Endothelial cell of umbilical vein (primary cell): ENCODE measurements around the gene OLFM2. TPM values are rescaled to one million over a fixed set of nuclear protein-coding genes. Genes with fewer than 3 reads are reported as not detected.

Source experiments
- BruUV-seq: library from RNA; stranded (reverse); fragments of 400-500 nt; replicated peaks from 2 replicates; lab custom pipeline; 2021; lab: Mats Ljungman, UMichigan
- CTCF ChIA-PET: fragments of 300-600, 350-600 bp; sonication (Branson Sonifier 250); formaldehyde crosslinking; loops from one replicate; lab custom pipeline; 2021; ENCODE audit warnings: antibody characterized with exemption, inconsistent platforms; lab: Charles Lee
- POLR2A ChIA-PET: fragments of 300-600, 350-600 bp; sonication (Branson Sonifier 250); formaldehyde crosslinking; loops from one replicate; lab custom pipeline; 2021; ENCODE audit warnings: antibody characterized with exemption, inconsistent platforms; lab: Charles Lee
- DNase-seq: peaks from one replicate; pipeline ENCODE4 v3.0.0-alpha.2; 2011; ENCODE audit warnings: low read depth, low spot score
- FAIRE-seq: peaks from 2 replicates; lab custom pipeline; 2011; peaks lifted over from hg19 to GRCh38; lab: Jason Lieb, UNC
- H2AFZ ChIP-seq: 2 replicates; pipeline ENCODE4 v1.6.0; 2012; ENCODE audit warnings: low read depth, low read length, control low read depth, inconsistent platforms
- H3K27ac ChIP-seq: 2 replicates; pipeline ENCODE4 v1.5.1; 2011; ENCODE audit warnings: low read depth, mild to moderate bottlenecking, control low read depth, low read length, moderate library complexity; ENCODE audit not compliant: insufficient read depth
- H3K27me3 ChIP-seq, 2 experiments: 2 replicates each; pipeline versions ENCODE4 v1.6.0 to v1.6.1; 2011; ENCODE audit warnings: low read length in 2 of 2, mixed read lengths in 1 of 2; ENCODE audit not compliant: control insufficient read depth in 2 of 2, insufficient read depth in 2 of 2
- H3K36me3 ChIP-seq, 2 experiments: 2 replicates in 1 of 2; 3 replicates in 1 of 2; pipeline ENCODE4 v1.5.1; 2011; ENCODE audit warnings: low read length in 2 of 2, mild to moderate bottlenecking in 1 of 2, moderate library complexity in 1 of 2; ENCODE audit not compliant: control insufficient read depth in 2 of 2, insufficient read depth in 2 of 2; ENCODE audit errors: extremely low read depth in 1 of 2
- H3K4me1 ChIP-seq: 3 replicates; pipeline ENCODE4 v1.5.1; 2011; ENCODE audit warnings: mild to moderate bottlenecking, low read length; ENCODE audit not compliant: control insufficient read depth, insufficient read depth; ENCODE audit errors: extremely low read depth
- H3K4me2 ChIP-seq: 2 replicates; pipeline ENCODE4 v1.6.1; 2011; ENCODE audit warnings: low read length, control low read depth, mixed read lengths; ENCODE audit not compliant: insufficient read depth
- H3K4me3 ChIP-seq, 3 experiments: fragments of 200-600 bp in 1 of 3; sonication (generic), shearing (Covaris generic) in 1 of 3; replicated peaks in 1 of 3; 2 replicates each; pipeline ENCODE4 v1.5.1; 2011 to 2016; ENCODE audit warnings: control low read depth in 3 of 3, low read length in 3 of 3, mild to moderate bottlenecking in 2 of 3, inconsistent platforms in 1 of 3, low read depth in 1 of 3, moderate library complexity in 1 of 3; ENCODE audit not compliant: insufficient read depth in 1 of 3
- H3K79me2 ChIP-seq: 2 replicates; pipeline ENCODE4 v1.6.0; 2012; ENCODE audit warnings: low read length, inconsistent platforms; ENCODE audit not compliant: control insufficient read depth, insufficient read depth
- H3K9ac ChIP-seq: replicated peaks from 2 replicates; pipeline ENCODE3; 2011; ENCODE audit warnings: low read length, control low read depth; ENCODE audit not compliant: insufficient read depth; ENCODE audit errors: extremely low read depth
- H3K9me1 ChIP-seq: replicated peaks from 3 replicates; pipeline ENCODE4 v1.6.0; 2011; ENCODE audit warnings: mild to moderate bottlenecking, low read length; ENCODE audit not compliant: control insufficient read depth, insufficient read depth; ENCODE audit errors: extremely low read depth
- H3K9me3 ChIP-seq: replicated peaks from 2 replicates; pipeline ENCODE4 v1.5.1; 2012; ENCODE audit warnings: low read length, inconsistent platforms; ENCODE audit not compliant: control insufficient read depth, insufficient read depth
- H4K20me1 ChIP-seq: replicated peaks from 2 replicates; pipeline ENCODE3; 2011; ENCODE audit warnings: mild to moderate bottlenecking, low read length; ENCODE audit not compliant: control insufficient read depth, insufficient read depth; ENCODE audit errors: extremely low read depth
- FOS ChIP-seq: IDR thresholded peaks from 2 replicates; pipeline ENCODE4 v1.6.1; 2011; ENCODE audit warnings: mild to moderate bottlenecking, low read length, moderate library complexity, borderline replicate concordance; ENCODE audit not compliant: insufficient read depth
- GATA2 ChIP-seq: IDR thresholded peaks from 2 replicates; pipeline ENCODE4 v1.7.0; 2011; ENCODE audit warnings: low read depth, mild to moderate bottlenecking, moderate library complexity, mixed read lengths, low read length; ENCODE audit not compliant: insufficient read length, insufficient read depth
- MAX ChIP-seq: IDR thresholded peaks from 2 replicates; pipeline ENCODE4 v1.6.1; 2011; ENCODE audit not compliant: insufficient read depth, insufficient read length
- MYC ChIP-seq: IDR thresholded peaks from one replicate; pipeline ENCODE4 v1.6.1; 2011; ENCODE audit warnings: mild to moderate bottlenecking, low read depth, low read length
- POLR2A ChIP-seq: IDR thresholded peaks from 2 replicates; pipeline ENCODE4 v1.6.1; 2012; ENCODE audit warnings: low read depth, mild to moderate bottlenecking, control low read depth, low read length
- POLR2AphosphoS5 ChIP-seq: IDR thresholded peaks from 2 replicates; pipeline ENCODE4 v1.6.1; 2012; ENCODE audit warnings: low read depth, mild to moderate bottlenecking, control low read depth, low read length, moderate library complexity; ENCODE audit not compliant: insufficient read depth
- dilution Hi-C: fragments of 300-500 bp; cut with MboI; formaldehyde crosslinking; loops from one replicate; pipeline ENCODE4 v1.15.0; 2019; ENCODE audit warnings: low sequenced_read_pairs; ENCODE audit not compliant: extremely low pct_ligation_motif_present
- intact Hi-C: fragments of 100-400 bp; cut with micrococcal nuclease; formaldehyde crosslinking; loops from one replicate; pipeline ENCODE4 v1.10.0; 2022
- polyA plus RNA-seq, 4 experiments: library from polyadenylated mRNA; depleted of rRNA in 3 of 4; stranded (reverse) in 3 of 4; unstranded in 1 of 4; fragments of >200 nt; gene quantifications; 2 replicates each; pipeline versions ENCODE4 v1.2.1 to v1.2.3, GENCODE V29; 2011 to 2012; ENCODE audit warnings: missing spikeins in 1 of 4
- total RNA-seq: library from RNA; stranded (reverse); gene quantifications from 2 replicates; pipeline ENCODE4 v1.2.3, GENCODE V29; 2021
- TF ChIP-seq, protein P1 (sequence below), 2 donors: IDR thresholded peaks; 1 replicate in 1 of 2; 2 replicates in 1 of 2; pipeline ENCODE4 v1.5.1; 2011; ENCODE audit warnings: low read length in 2 of 2, mild to moderate bottlenecking in 2 of 2, moderate library complexity in 2 of 2, control low read depth in 1 of 2, inconsistent platforms in 1 of 2, low read depth in 1 of 2; ENCODE audit not compliant: insufficient read depth in 1 of 2; ENCODE audit errors: extremely low read depth in 1 of 2

Gene OLFM2
- total and polyA plus RNA-seq, 2 donors (not counting 3 experiments of a cell fraction or from before 2014, with no cell fraction given), result 0.91 to 1.9 TPM

- Histone ChIP-seq H3K4me1 (no peaks in the 10 kb centered on the region), H3K9me1 (no peaks in the 10 kb centered on the region), H2AFZ (no peak overlapping the region), H3K27ac (no peak overlapping the region), H3K36me3 (no peaks in the 10 kb centered on the region), H3K79me2 (no peaks in the 10 kb centered on the region), H3K9ac (no peak overlapping the region), H4K20me1 (no peaks in the 10 kb centered on the region), H3K9me3 (no peaks in the 10 kb centered on the region), H3K4me3 (no peak overlapping the region), H3K4me2 (no peak overlapping the region), H3K27me3 (no peaks in the 10 kb centered on the region)
- dilution Hi-C loops (no loop called here), intact Hi-C loops (no loop called here)
- BruUV-seq, result no TSS peak
- ChIA-PET POLR2A (no interaction called here), CTCF (interaction anchor here (0.8 to 2.2 kb wide), 2 partner anchors 25 to 42 kb away, joined by 3 to 9 read pairs; no protein-coding TSS in a partner anchor)
- DNase-seq, result no peak
- TF ChIP-seq MYC, result no peak
- TF ChIP-seq FOS, result no peak
- TF ChIP-seq POLR2A, result no peak
- TF ChIP-seq POLR2AphosphoS5, result no peak
- TF ChIP-seq GATA2, result no peak
- no peak for TF ChIP-seq MAX
- FAIRE-seq, result no peak
These were observed 22.1 kb upstream of the OLFM2 start for GRCh38 chr19:9958379-9958821.

DNA sequence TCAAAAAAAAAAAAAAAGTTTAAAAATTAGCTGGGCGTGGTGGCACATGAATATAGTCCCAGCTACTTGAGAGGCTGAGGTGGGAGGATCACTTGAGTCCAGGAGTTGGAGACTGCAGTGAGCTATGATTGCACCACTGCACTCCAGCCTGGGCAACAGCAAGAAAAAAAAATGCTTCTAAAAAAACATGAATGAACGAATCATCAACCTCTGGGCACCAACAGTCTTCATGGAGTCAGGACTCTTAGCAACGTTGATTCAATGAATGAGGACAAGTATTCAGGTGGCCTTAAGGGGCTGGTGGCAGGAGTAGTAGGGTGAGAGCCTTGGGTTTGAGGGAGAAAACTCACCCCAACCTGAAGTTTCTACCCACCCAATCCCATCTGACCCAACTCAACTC, 20.6 kb upstream of the OLFM2 start:
- Histone ChIP-seq H2AFZ (no peak overlapping the region), H3K9me1 (no peaks in the 10 kb centered on the region), H3K79me2 (no peaks in the 10 kb centered on the region), H4K20me1 (no peaks in the 10 kb centered on the region), H3K9me3 (no peaks in the 10 kb centered on the region), H3K4me3 (no peak overlapping the region), H3K4me2 (no peak overlapping the region), H3K9ac (no peak overlapping the region), H3K27me3 (no peaks in the 10 kb centered on the region), H3K27ac (no peak overlapping the region), H3K4me1 (no peaks in the 10 kb centered on the region), H3K36me3 (no peaks in the 10 kb centered on the region)
- dilution Hi-C loops (no loop called here), intact Hi-C loops (no loop called here)
- TF ChIP-seq, protein P1, sequence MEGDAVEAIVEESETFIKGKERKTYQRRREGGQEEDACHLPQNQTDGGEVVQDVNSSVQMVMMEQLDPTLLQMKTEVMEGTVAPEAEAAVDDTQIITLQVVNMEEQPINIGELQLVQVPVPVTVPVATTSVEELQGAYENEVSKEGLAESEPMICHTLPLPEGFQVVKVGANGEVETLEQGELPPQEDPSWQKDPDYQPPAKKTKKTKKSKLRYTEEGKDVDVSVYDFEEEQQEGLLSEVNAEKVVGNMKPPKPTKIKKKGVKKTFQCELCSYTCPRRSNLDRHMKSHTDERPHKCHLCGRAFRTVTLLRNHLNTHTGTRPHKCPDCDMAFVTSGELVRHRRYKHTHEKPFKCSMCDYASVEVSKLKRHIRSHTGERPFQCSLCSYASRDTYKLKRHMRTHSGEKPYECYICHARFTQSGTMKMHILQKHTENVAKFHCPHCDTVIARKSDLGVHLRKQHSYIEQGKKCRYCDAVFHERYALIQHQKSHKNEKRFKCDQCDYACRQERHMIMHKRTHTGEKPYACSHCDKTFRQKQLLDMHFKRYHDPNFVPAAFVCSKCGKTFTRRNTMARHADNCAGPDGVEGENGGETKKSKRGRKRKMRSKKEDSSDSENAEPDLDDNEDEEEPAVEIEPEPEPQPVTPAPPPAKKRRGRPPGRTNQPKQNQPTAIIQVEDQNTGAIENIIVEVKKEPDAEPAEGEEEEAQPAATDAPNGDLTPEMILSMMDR (IDR thresholded peaks at IDR 0.05; ENCODE audit: extremely low read depth in 1 of 2, insufficient read depth in 1 of 2, low read depth in 1 of 2, low read length in 2 of 2), result no peak
- no peak for TF ChIP-seq MYC
- POLR2A ChIA-PET, result no interaction called here
- CTCF ChIA-PET, result interaction anchor here (2.2 kb wide), 1 partner anchor 43 kb away, joined by 9 read pairs; no protein-coding TSS in a partner anchor
- DNase-seq (no peak), FAIRE-seq (no peak)
- BruUV-seq, result no TSS peak
